ENCODE results near the gene TAC4.

The TAC4 gene, protein sequence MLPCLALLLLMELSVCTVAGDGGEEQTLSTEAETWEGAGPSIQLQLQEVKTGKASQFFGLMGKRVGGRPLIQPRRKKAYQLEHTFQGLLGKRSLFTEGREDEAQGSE

DNA sequence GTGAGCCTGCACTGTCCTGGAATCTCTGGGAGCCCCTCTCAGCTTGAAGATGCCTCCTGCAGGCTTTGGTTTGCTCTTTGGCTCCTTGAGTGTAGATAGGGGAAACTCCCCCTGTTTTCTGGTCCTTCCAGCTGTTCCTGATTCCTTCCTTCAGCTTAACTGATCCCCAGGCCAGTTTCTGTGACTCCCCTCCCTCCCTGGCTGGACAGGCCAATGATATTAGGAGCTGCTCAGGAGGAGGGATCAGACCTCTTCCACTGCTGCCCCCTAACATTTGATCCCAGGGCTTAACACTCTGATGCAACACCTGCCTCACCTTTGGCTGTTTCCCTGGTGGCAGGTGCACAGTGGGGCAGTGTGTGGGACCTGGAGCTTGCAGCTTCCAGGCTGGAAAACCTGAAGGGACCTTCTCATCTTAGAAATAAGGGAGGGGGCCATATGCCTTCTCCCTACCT is at the start of gene TAC4:
TSS of gene TAC4 (minus strand) at position 51 of the 455 bp plus-strand sequence. CDS start 52 bp downstream, outside the sequence.
- in situ Hi-C loops (cut with HindIII; ENCODE audit: low sequenced_read_pairs): no loop called here

- in situ Hi-C loops (cut with HindIII; ENCODE audit: low sequenced_read_pairs): no loop called here
Measured at GRCh38 chr17:49896860-49897259, 49.0 kb upstream of the TAC4 start.

DNA sequence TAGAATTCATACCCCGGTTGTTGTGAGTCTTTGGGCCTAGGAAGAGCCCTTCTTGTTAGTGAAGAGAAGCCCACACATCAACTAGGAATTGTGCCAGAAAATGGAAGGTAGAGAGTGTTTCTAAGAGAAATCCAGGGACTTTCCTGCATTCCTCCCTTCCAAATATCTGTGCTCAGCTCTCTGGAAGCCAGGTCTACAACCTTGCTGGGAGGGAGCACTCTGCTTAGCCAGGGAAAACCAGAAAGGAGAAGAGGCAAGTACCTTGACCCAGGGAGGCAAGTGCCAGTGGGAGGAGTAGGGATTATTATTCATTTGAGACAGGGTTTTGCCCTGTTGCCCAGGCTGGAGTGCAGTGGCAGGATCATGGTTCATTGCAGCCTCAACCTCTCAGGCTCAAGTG is 48.4 kb upstream of the TAC4 start:
- in situ Hi-C loops (cut with HindIII; ENCODE audit: low sequenced_read_pairs): no loop called here

- in situ Hi-C loops (cut with HindIII; ENCODE audit: low sequenced_read_pairs): no loop called here
Measured at GRCh38 chr17:49895812-49896211, 47.9 kb upstream of the TAC4 start.

GRCh38 chr17:49894761-49895160 is 46.9 kb upstream of the TAC4 start:
- in situ Hi-C loops (cut with HindIII; ENCODE audit: low sequenced_read_pairs): no loop called here

DNA sequence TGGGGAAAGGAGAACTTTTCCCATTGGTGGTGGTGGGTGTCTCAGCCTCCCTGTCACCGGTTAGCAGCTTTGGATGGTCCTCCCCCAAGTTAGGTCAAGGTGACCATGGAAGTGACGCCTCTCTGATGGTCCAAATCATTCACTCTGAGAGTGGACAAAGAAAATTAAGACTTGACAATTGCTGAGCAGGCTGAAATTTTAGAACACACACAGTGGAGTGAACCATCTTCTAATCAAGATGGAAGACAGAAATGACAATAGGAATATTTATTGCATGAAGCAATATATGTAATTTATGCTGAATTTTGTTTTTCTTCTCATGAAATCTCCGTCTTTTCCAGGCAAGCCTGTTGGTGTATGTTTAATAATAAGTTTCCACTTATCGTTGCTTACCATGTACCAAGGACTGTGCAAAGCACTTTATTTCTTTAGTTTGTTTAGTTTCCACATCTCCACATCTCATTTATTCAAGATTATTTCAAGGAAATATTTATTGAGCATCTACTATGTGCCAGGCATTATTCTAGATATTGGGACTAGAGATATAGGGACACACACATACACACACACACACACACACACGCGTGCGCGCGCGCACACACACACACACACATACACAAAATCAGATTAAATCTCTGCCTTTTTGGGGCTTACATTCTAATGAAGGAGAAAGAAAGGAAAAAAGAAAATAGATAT is 44.0 kb upstream of the TAC4 start:
- in situ Hi-C loops (cut with HindIII; ENCODE audit: low sequenced_read_pairs): no loop called here

- in situ Hi-C loops (cut with HindIII; ENCODE audit: low sequenced_read_pairs): no loop called here
Measured at GRCh38 chr17:49891271-49891670, 43.4 kb upstream of the TAC4 start.

DNA sequence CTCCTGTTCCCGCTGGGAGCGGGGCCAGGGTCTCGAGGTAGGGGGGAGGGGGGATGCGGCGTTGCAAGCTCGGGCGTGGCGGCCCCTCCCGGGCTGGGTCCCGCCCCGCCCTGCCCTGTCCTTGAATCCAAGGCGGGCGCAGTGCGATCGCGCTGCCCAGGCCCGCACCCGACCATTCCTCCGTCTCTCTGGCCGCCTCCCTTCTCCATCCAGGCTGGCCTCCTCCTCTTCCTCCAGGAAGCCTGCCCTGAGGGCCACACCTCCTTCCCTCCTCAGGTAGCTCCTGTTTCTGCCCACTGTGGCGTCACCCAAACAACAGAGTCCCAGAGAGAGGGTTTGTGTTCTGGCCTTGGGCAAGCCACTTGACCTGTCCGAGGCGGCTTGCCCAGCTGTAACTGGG is 43.0 kb upstream of the TAC4 start:
- in situ Hi-C loops (cut with HindIII; ENCODE audit: low sequenced_read_pairs): no loop called here

DNA sequence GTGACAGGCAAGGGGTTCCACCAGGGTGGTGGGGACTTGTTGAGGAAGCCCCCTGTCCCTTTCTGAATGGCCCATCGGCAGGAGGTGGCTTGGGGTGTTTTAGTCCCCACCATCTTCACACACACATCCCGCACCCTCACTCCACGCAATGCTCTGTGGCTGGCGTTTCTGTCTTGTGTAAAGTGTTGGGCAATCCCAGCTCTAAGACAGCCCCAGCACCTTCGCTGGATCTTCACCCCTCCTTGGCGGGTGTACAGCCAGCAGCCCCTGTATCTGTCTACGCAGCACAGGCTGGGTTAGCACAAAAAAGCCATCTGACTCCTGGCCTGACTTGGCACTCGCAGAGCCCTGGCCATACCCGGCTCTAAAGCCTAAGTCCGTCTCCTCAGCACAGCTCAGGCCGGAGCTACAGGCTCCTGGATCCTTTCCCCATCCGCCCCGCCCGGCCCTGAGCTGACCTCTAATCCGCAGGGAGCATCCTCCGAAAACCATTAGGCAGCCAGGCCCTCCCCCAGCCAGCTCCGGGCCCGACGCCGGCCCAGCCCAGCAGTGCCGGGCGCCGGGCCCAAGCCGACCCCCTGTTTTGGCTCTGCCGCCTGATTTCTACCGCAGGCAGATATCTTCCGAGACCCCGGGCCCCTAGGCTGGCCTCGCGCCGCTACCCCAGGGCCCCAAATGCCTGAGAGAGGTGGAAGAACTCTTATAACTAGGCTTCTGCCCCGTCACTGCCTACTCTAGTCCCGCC is 42.4 kb upstream of the TAC4 start:
- in situ Hi-C loops (cut with HindIII; ENCODE audit: low sequenced_read_pairs): no loop called here

GRCh38 chr17:49889500-49889899 is 41.6 kb upstream of the TAC4 start:
- in situ Hi-C loops (cut with HindIII; ENCODE audit: low sequenced_read_pairs): no loop called here

DNA sequence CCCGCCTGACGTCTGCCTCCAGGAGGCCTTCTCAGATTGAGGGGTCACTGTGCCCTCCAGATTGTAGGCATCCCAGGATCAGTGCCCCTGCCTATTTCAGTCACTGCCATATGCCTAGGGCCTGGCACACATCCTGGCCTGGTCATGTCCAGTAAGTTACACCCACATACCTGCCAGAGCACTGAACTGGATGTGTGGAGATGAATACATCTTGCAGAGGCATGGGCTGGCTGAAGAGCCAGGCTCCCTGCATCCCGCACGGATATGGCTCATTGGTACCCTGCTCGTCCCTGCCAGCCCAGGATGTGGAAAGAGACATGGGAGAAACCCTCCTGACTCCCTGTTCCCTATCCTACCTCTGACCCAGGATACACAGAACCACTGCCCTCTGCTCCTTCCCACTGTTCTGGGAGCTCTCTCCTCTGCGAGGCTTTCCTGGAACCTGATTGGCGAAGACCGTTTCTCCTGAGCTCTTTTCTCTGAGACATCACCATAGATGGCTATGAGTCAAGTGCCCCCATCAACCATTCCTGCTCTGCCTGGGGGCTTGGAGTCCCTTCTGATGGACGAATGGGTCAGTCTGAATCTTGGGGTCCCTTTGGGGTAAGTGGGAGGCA is 40.0 kb upstream of the TAC4 start:
- in situ Hi-C loops (cut with HindIII; ENCODE audit: low sequenced_read_pairs): no loop called here

GRCh38 chr17:49887086-49887743 is 39.3 kb upstream of the TAC4 start:
- in situ Hi-C loops (cut with HindIII; ENCODE audit: low sequenced_read_pairs): no loop called here

DNA sequence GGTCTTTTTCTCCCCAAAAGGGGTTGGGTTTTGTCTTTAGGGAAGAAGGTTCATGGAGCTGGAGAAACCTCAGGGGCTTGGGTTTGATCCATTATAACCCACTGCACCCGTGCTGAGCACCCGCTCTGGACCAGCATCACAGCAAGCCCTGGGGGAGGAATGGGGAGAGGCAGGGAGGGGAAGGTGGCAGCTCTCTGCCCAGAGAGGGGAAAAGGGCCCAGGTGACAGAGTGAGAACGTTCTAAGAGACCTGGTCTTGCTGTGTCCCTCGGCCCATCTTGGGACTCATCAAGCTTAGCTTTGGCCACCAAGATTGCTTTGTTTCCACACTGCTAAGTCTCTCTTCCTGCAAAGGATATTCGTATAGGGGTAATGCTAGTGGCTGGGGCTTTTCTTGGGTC is 38.2 kb upstream of the TAC4 start:
- in situ Hi-C loops (cut with HindIII; ENCODE audit: low sequenced_read_pairs): no loop called here

DNA sequence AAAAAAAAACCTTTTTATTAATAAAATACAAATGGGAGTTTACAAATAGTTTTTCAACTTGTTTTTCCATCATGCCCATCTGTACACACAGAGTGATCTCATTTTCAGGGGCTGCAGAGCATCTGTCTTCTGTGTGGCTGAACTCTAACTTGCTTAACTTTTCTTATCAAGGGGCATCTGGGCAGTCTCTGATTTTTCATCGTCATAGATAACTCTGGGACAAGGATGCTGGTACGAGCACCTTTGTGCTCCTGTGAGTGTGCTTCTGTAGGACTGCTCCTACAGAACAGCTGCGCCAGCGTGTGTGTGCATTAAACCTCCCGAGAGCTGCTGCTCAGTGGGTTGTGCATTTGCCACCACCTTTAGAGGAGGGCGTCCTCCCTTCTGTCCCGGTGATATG is 34.6 kb upstream of the TAC4 start:
- in situ Hi-C loops (cut with HindIII; ENCODE audit: low sequenced_read_pairs): loop anchor here (5.0 kb wide), 1 partner anchor 115 kb away; the partner anchor contains the start of gene DLX3

- in situ Hi-C loops (cut with HindIII; ENCODE audit: low sequenced_read_pairs): loop anchor here (5.0 kb wide), 1 partner anchor 116 kb away; the partner anchor contains the start of gene DLX3
Measured at GRCh38 chr17:49881054-49881402, 33.2 kb upstream of the TAC4 start.

DNA sequence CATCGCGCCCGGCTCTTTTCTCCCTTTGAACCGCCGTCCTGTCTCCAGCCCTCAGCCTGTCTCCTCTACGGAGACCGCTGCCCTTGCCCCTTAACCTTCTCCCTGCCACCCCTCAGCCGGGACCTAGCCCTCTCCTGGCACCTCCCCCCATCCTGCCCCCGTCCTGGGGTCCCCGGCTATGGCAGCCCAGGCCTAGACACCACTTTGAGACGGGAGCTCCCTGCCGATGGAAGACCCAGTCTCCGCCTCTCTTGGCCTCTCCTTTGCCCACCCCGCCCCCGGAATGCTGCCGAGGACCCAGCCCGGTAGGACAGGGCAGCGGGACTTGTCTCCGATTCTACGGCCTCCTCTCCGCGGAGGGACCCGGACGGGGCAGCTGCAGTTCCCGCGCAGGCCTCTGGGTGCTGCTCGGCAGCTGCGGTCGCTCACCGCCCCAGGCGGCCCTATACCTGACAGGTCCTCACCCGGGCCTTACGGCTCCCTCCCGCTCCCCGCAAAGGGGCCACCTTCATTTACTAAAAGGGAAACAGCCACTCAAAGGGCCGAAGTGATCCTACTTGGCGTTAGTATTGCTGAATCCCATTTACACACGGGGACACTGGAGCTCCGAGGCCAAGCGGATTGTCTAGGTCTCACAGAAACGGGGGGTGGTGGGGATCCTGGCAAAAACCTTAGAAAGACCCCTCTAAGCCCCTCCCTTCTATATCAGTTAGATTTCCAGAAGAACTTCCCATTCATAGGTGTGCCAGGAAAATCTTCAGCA is 32.6 kb upstream of the TAC4 start:
- in situ Hi-C loops (cut with HindIII; ENCODE audit: low sequenced_read_pairs): loop anchor here (5.0 kb wide), 1 partner anchor 117 kb away; the partner anchor contains the start of gene DLX3

GRCh38 chr17:49878931-49879904 is 31.3 kb upstream of the TAC4 start:
- in situ Hi-C loops (cut with HindIII; ENCODE audit: low sequenced_read_pairs): no loop called here

- in situ Hi-C loops (cut with HindIII; ENCODE audit: low sequenced_read_pairs): no loop called here
Measured at GRCh38 chr17:49875685-49876084, 27.8 kb upstream of the TAC4 start.

GRCh38 chr17:49874911-49875310 is 27.0 kb upstream of the TAC4 start:
- in situ Hi-C loops (cut with HindIII; ENCODE audit: low sequenced_read_pairs): no loop called here

All from DLD1 (cell line).